Measurements from ENCODE around the gene SEMA6B. TPM values are rescaled to one million over a fixed set of nuclear protein-coding genes. Genes with fewer than 3 reads are reported as not detected.

Gene SEMA6B
- total and polyA plus RNA-seq, 2 of the 4 experiments (the other 2 are of a cell fraction): 0.18 to 0.72 TPM

DNA sequence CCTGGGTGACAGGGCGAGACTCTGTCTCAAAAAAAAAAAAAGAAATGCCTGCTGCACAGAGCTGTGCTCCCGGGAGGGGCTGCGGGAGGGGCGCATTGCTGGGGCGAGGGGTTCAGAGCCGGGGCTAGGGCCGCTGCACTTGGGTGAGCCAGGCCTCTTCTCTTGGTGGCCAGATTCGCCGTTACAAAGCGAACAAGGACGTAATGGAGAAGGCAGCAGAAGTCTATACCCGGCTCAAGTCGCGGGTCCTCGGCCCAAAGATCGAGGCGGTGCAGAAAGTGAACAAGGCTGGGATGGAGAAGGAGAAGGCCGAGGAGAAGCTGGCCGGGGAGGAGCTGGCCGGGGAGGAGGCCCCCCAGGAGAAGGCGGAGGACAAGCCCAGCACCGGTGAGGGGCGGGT is 60.2 kb downstream of the SEMA6B start:
- no peaks in the 10 kb centered on the region for H3K9me1 ChIP-seq (ENCODE audit: insufficient read depth, low read length)
- no peak for ATAC-seq (ENCODE audit: low read depth)
- H4K5ac ChIP-seq (ENCODE audit: low read depth, low read length): no peak overlapping the region
- in situ Hi-C loops (cut with MboI; ENCODE audit: low sequenced_read_pairs): no loop called here
- no peak overlapping the region for H3K4me3 ChIP-seq (ENCODE audit: insufficient read depth, low read depth, low read length)
- no peak for DNase-seq
- no peak overlapping the region for H3K14ac ChIP-seq (replicated peaks; ENCODE audit: low read depth, low read length)
- WGBS, 2 experiments (ENCODE audit: extremely low coverage in 2 of 2, insufficient read length in 1 of 2): 100% methylated on average over 11 of the region's 23 CpGs; no CpG with 5 or more reads in 1 of the 2 experiments
- no peak overlapping the region for H2AK5ac ChIP-seq (ENCODE audit: low read depth, low read length)
- intact Hi-C loops (cut with micrococcal nuclease): no loop called here
- ChIA-PET POLR2A (ENCODE audit: unreplicated experiment) (no interaction called here), CTCF (no interaction called here)
- dilution Hi-C loops (cut with HindIII; ENCODE audit: low sequenced_read_pairs, unreplicated experiment): no loop called here
- H4K8ac ChIP-seq (ENCODE audit: low read depth in 2 of 2, low read length in 2 of 2): no peak overlapping the region
- no peaks in the 10 kb centered on the region for H3K9me3 ChIP-seq (ENCODE audit: control insufficient read depth, insufficient read depth, low read length)
- H2AFZ ChIP-seq (replicated peaks; ENCODE audit: low read length, poor library complexity): no peak overlapping the region
- no peak overlapping the region for H2BK5ac ChIP-seq (ENCODE audit: low read depth, low read length, poor library complexity, severe bottlenecking)
- no peak overlapping the region for H3K56ac ChIP-seq (ENCODE audit: extremely low read depth, insufficient read depth, low read length)
- H4K20me1 ChIP-seq (ENCODE audit: insufficient read depth, low read length): no peaks in the 10 kb centered on the region
- H3K27me3 ChIP-seq (ENCODE audit: control insufficient read depth, insufficient read depth, low read length): no peaks in the 10 kb centered on the region
- H2BK20ac ChIP-seq (ENCODE audit: low read depth, low read length): no peak overlapping the region
- no peak overlapping the region for H3K23ac ChIP-seq (ENCODE audit: low read depth, low read length)
- H2BK15ac ChIP-seq (ENCODE audit: low read depth, low read length): no peak overlapping the region
- TF ChIP-seq CHD1 (IDR thresholded peaks at IDR 0.05; ENCODE audit: low read depth, low read length): no peak
- H3K4ac ChIP-seq (ENCODE audit: low read depth, low read length): no peak overlapping the region
- no peaks in the 10 kb centered on the region for H3K79me1 ChIP-seq (ENCODE audit: low read depth in 1 of 2, low read length in 2 of 2)
- H3K36me3 ChIP-seq (ENCODE audit: control insufficient read depth, insufficient read depth, low read length): peaks cover 73% of the 10 kb centered on the region
- H3K4me1 ChIP-seq (ENCODE audit: control insufficient read depth, insufficient read depth, low read length): no peaks in the 10 kb centered on the region
- no peak overlapping the region for H4K91ac ChIP-seq (ENCODE audit: insufficient read depth, low read depth, low read length)
- H3K9ac ChIP-seq (ENCODE audit: low read depth, low read length): no peak overlapping the region
- H3K18ac ChIP-seq (ENCODE audit: low read depth, low read length): no peak overlapping the region
- H2AK9ac ChIP-seq (replicated peaks; ENCODE audit: low read depth, low read length, poor library complexity): no peak overlapping the region
- no TSS peak for BruUV-seq (replicated peaks)
- H3K4me2 ChIP-seq (ENCODE audit: low read depth, low read length): no peak overlapping the region
- H3K27ac ChIP-seq (ENCODE audit: insufficient read depth, low read length): no peak overlapping the region
- no peak overlapping the region for H2BK120ac ChIP-seq (ENCODE audit: low read depth, low read length)
